DMS53 treated with DMSO at 0.1 percent for 48 hours (cell line): Measurements from ENCODE around the gene ERBB4.
"Not testable (repeated sequence)": the region's sequence is repeated elsewhere in the genome, so short reads cannot be mapped to it uniquely, and the experiment has no call there.

Experiments
- DNase-seq: peaks from one replicate; lab custom pipeline; 2025; ENCODE audit not compliant: unreplicated experiment; lab: John Stamatoyannopoulos, UW

The ERBB4 gene

GRCh38 chr2:212022966-212023365, 515.6 kb downstream of the ERBB4 start:
- no peak for DNase-seq

GRCh38 chr2:212021947-212022346, 516.7 kb downstream of the ERBB4 start:
- DNase-seq: peak; percentile 1

- no peak for DNase-seq
Observed at GRCh38 chr2:212015588-212015987, 523.0 kb downstream of the ERBB4 start.

DNA sequence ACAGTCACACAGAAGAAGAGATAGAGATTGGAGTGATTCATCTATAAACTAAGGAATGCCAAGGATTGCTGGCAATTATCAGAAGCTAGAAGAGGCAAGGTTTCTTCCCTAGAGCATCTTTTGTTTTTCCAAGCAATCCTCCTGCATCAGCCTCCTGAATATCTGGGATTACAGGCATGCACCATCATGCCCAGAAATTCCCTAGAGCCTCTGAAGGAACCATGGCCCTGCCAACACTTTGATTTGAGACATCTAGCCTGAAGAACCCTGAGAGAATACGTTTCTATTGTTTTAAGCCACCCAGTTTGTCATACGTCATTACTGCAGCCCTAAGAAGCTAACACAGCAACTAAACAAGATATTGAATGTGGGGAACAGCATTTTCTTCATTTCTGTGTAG, 525.0 kb downstream of the ERBB4 start:
- no peak for DNase-seq

GRCh38 chr2:212010305-212010704, 528.3 kb downstream of the ERBB4 start:
- not testable (repeated sequence) for DNase-seq

DNA sequence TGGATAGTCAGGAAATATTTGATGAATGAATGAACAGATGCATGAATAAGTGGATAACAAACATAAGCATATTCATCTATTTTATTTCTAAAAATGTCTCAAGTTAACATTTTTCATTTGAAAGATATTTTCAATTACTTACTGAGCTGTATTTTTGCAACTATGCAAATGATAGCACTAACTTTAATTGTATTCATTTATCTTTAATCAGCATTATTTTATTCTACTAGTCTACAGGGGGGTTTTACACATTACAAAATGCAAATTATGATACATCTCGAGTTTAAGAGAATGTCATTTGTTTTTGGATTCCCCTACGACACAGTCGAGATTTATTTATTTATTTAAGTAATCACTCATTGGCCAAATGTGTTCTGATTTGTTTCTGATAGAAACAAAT, 530.6 kb downstream of the ERBB4 start:
- DNase-seq: no peak

GRCh38 chr2:212005085-212005671, 533.4 kb downstream of the ERBB4 start:
- DNase-seq: peak; percentile 19

DNA sequence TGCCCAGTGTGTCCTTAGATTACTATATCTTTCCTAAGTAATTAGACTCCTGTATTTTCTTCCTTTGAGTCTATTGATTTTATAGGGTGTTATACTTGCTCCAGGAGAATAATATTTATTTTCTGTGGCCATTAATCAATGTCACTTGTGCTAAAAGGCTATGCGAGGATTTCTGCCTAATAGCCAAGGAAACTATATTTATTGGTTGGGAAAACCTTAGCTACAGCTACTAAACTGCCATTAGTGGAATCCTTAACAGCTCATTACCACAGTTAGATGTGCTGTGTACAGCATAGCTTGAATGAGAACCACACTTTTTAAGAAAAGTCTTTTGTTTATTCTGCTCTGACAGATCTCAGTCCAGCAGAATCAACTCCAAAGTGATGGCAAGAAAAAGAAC, 537.3 kb downstream of the ERBB4 start:
- no peak for DNase-seq

DNA sequence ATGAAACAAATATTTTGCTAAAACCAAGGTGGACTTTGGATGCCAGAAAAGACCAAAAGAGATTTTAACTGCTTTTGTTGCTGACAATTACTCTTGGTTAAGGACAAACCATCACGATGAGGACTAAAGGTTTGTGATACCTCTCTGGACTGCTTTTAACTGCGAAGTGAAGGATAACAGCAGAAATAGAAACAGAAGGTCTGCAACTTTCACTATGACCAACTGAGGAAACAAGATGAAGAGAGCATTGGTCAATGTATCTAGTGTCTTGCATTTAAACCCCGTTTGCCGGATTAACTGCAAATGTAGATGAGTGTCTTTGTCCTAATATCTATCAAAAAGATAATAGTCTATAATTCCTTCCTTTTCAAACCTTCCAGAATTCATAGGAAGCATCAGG, 541.7 kb downstream of the ERBB4 start:
- DNase-seq: no peak

DNA sequence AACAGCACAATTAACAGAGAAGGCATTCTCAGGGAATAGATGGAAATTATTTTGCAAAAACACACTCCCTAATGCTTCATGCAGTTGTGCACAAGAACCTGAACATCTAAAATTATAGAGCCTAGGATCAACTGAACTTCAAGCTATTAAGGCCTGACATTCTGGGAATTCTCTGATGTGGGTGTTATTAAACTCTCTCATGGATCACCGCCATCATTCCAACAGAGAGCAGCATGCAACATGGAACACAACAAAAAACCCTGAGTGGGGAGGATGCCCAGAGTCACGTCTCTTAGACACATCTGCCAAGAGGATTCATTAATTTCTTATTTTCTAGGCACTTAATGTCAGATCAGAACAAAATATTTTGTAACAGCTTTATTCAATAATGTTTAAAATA, 543.8 kb downstream of the ERBB4 start:
- no peak for DNase-seq

DNA sequence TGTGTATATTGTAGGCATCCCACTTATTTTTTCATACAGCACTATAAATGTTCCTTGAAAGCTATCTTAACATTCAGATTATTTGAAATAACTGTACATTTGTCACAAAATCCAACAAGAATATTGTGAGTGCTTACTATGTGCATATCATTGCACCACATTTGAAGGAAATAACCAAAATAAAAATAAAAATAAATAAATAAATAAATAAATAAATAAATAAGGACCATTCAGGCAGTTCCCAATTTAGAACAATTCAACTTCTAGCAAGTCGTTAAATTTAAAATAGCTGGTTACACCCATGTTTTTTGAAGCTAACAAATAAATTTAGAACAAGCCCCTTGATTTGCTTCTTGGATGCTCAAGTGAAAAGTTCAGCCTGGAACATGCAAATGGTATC, 548.3 kb downstream of the ERBB4 start:
- DNase-seq: no peak

GRCh38 chr2:211986313-211986712, 552.3 kb downstream of the ERBB4 start:
- no peak for DNase-seq

DNA sequence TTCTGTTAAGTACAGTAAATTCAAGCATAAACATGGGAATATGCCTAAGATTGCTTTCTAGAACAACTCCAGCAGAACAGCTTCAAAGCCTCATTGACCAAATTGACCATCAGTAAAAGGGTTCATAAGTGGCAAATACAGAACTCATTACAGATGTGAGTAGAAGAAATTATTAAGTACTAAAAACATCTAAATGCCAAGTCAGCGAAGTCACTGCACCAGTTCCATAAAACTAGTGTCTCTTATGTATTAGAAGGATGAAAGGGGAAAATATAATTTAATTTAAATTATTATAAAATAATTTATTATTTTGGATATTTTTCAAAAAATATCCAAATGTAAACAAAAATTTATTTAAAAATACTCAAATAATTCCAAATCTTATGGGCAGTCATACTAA, 553.2 kb downstream of the ERBB4 start:
- DNase-seq: no peak

- DNase-seq: no peak
Observed at GRCh38 chr2:211982162-211982561, 556.4 kb downstream of the ERBB4 start.

- no peak for DNase-seq
Observed at GRCh38 chr2:211981451-211981850, 557.2 kb downstream of the ERBB4 start.

DNA sequence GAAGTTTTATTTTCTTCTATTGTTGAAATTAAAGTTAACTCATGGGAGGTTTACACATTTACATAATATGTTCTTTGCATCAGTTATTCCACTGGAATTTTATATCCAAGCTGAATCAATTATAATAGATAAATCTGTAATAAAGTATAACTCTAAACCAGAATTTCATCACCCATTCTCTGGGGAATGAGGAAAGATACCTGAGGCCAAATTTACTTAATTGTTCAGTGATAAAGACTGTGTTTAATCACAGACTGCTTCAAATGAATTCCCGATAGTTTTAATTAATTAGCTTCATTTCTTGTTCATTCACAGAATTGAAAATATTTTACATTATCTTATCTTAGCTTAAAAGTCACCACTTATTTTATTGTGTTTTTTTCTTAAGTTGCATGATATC, 562.5 kb downstream of the ERBB4 start:
- DNase-seq: no peak

- DNase-seq: no peak
Observed at GRCh38 chr2:211967234-211967633, 571.4 kb downstream of the ERBB4 start.

DNA sequence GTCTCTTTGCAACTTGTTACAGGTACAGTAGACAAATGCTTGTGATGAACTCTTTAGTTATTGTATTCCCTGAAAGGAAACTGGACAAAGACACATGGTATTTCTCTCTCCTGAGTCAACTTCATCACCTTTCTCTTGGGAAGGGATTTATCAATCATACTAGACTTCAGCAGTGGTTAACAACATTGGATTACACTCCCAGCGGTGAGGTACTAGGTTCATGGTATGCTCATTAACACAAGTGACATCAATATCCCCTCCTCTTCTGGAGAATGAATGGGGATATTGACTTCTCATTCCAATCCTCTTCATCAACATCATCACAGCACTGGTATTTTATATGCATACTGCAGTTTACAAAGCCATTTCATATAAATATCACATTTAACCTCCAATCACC, 574.6 kb downstream of the ERBB4 start:
- DNase-seq: no peak

DNA sequence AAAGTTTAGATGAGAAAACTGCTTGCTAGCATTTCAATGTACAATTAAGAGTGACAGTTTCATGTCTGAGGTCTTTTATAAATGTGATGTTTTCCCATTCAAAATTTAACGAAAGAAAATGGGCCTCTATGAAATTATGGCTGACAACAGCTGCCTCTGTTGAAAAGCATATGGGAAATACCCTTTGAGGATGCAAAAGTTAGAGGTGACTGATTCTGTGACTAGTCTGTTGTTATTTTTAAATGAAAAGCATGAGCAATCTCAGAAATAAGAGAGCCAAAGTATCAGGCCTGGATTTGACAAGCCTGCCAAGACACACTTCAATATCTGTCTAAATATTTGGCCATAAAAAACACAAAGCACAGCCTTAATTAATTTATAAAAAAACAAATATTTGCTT, 580.8 kb downstream of the ERBB4 start:
- DNase-seq: peak; percentile 3

DNA sequence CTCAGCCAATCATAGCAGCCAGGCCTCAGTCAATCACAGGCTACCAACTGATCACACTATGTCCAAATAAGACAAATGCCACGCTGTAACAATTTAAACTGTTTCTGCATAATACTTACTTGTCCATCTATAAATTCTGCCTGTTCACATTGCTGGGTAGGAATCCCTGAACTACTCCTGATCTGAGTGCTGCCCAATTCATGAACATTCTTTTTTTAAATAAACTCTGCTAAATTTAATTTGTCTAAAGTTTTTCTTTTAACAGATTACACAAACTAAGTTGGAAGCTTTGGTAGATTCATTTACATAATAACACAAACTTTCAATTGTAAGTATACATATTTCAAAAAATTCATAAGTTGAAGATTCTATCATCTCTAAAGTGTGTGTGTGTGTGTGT, 583.0 kb downstream of the ERBB4 start:
- no peak for DNase-seq

DNA sequence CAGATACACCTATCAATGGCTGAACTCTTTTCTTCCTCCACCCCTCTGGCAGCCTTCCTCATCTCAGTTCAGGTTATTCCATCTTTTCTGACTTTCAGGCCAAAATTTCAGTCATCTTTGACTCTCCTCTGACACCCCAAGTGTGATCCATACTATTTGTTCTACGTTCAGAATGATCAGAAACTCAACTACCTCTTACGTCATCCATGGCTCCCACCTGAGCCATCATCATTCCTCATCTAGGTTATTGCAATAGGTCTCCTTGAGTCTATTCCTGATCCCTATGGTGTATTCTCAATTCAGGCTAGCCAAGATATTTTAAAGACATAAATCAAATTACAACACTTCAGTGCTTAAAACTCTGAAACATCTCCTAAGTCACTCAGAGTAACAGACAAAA, 589.7 kb downstream of the ERBB4 start:
- DNase-seq: no peak

GRCh38 chr2:211946960-211947359, 591.6 kb downstream of the ERBB4 start:
- DNase-seq: no peak

- DNase-seq: no peak
Observed at GRCh38 chr2:211944572-211944971, 594.0 kb downstream of the ERBB4 start.

DNA sequence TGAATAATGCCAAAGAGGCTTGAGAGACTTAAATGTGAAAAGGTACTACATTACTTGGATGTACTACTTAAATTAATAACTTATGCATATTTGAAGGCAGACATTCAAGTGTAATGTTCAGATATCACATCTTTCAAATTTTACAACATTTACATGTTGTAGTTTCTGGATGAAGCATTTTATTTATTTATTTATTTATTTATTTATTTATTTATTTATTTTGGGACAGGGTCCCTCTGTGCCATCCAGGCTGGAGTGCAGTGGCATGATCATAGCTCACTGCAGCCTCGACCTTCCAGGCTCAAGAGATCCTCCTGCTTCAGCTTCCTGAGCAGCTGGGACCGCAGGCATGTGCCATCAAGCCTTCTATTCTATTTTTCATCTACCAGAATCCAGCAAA, 596.4 kb downstream of the ERBB4 start:
- no peak for DNase-seq
